Mucosa of descending colon (tissue), 3 donors: Measurements from ENCODE around the gene RB1. TPM values are rescaled to one million over a fixed set of nuclear protein-coding genes. Genes with fewer than 3 reads are reported as not detected.
"Not testable (repeated sequence)": the region's sequence is repeated elsewhere in the genome, so short reads cannot be mapped to it uniquely, and the experiment has no call there.

Source experiments
- ATAC-seq: fragments of 200-7000 bp; cut with Tn5 transposase; one replicate; pipeline ENCODE4 v1.9.1; 2020; ENCODE audit warnings: mild to moderate bottlenecking, moderate library complexity
- DNase-seq, 3 donors: peaks; one replicate each; pipeline ENCODE4 v3.0.0-alpha.2; 2020
- H3K36me3 ChIP-seq: fragments of 200-600 bp; one replicate; pipeline ENCODE4 v1.8.0; 2021; ENCODE audit warnings: low read depth, mild to moderate bottlenecking
- H3K4me1 ChIP-seq: fragments of 200-600 bp; one replicate; pipeline ENCODE4 v1.8.0; 2021; ENCODE audit warnings: low read depth, mild to moderate bottlenecking
- H3K4me3 ChIP-seq: fragments of 200-600 bp; one replicate; pipeline ENCODE4 v1.8.0; 2021; ENCODE audit warnings: mild to moderate bottlenecking
- H3K9me3 ChIP-seq: fragments of 200-600 bp; one replicate; pipeline ENCODE4 v1.8.0; 2021; ENCODE audit warnings: mild to moderate bottlenecking
- intact Hi-C, 2 donors: fragments of 100-400 bp; cut with DNase I in 1 of 2; cut with micrococcal nuclease in 1 of 2; formaldehyde crosslinking; loops; one replicate each; pipeline versions ENCODE4 v1.11.0 to v1.11.1; 2022; cut with DNase I, micrococcal nuclease
- total RNA-seq, 3 donors: library from RNA; stranded (reverse); fragmentation: NEBNext Ultra II Directional in 2 of 3; extraction: Animal tissue kit (Norgen Biotek cat#: 25700) in 2 of 3; gene quantifications; one replicate each; pipeline versions ENCODE4 v1.2.1 to v1.2.4, GENCODE V29; 2021 to 2023
- TF ChIP-seq, protein P1 (sequence below): fragments of 200-600 bp; IDR thresholded peaks from one replicate; pipeline ENCODE4 v1.8.0; 2022; ENCODE audit warnings: antibody characterized with exemption, mild to moderate bottlenecking
- donor health status: DM: no; HTN: no; CAD: no; lungs with moderate emphysema.
- donor health status: DM: no; HTN: no; CAD: no.
- donor health status: DM: no; HTN: yes; CAD: no.

RB1 gene
- total RNA-seq, 3 donors from 2014 or later: 23.4 to 30.0 (median 29.3) TPM

DNA sequence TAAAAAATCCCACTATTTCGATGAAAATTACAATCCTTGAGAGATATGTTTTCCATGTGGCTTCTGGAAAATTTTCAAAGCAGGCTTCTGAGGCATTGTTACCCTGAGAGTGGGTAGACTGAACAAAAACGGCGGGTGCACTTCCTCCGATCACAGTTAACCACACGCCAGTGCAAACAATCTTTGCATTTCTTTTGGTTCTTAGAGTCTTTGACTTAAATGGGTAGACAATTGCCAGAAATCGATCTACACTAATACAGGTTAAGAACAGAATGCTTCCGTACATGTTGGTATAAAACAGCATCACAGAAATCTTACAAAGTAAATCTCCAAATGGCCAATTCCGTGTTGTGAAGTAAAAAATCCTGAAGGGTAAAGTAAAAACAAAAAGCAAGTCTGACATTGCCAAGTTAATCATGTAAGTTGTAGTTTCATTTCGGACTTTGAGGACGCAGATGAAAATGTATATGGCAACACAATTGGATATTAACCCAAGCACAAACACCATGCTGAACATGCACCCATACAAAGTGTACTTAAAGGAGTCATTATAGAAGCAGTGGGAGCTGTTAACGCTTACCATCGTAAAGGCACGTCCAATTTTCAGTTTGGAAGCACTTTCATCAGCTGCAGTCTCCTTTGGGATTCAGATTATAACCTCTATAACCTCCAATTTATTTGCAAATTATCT is 108.4 kb downstream of the RB1 start:
- DNase-seq (peak in 1 of 3 donors; percentile 31), ATAC-seq (peak; percentile 75)
- H3K4me3 ChIP-seq: no peak overlapping the region
- intact Hi-C loops: no loop called here
- no peaks in the 10 kb centered on the region for H3K9me3 ChIP-seq
- no peaks in the 10 kb centered on the region for H3K36me3 ChIP-seq
- H3K4me1 ChIP-seq: peaks cover 4% of the 10 kb centered on the region
- TF ChIP-seq, protein P1, sequence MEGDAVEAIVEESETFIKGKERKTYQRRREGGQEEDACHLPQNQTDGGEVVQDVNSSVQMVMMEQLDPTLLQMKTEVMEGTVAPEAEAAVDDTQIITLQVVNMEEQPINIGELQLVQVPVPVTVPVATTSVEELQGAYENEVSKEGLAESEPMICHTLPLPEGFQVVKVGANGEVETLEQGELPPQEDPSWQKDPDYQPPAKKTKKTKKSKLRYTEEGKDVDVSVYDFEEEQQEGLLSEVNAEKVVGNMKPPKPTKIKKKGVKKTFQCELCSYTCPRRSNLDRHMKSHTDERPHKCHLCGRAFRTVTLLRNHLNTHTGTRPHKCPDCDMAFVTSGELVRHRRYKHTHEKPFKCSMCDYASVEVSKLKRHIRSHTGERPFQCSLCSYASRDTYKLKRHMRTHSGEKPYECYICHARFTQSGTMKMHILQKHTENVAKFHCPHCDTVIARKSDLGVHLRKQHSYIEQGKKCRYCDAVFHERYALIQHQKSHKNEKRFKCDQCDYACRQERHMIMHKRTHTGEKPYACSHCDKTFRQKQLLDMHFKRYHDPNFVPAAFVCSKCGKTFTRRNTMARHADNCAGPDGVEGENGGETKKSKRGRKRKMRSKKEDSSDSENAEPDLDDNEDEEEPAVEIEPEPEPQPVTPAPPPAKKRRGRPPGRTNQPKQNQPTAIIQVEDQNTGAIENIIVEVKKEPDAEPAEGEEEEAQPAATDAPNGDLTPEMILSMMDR: no peak

DNA sequence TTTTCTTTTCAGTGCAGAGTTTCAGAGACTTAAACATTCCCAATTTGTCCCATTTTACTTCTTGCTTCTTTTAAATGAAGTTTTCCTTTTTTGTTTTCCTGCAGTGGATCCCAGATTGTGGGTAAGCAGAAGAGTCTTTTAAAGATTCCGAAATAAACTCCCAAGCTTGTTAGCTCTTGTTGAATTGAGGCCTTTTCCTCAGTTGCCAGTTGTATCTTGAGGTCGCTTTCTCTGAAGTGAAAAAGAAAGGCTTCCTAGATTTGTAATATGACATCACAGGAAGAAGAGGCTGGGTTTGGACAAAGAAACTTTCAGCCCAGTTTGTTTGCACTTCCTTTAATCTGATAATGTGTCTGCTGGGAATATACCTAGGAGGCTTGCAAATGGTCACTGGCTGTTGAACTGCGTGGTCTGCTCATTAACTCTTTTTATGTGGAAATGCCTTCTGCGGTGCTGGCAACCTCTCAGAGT is 109.4 kb downstream of the RB1 start, which contains the start of gene LPAR6:
TSS of gene LPAR6 (minus strand) at position 233 of the 471 bp plus-strand sequence. CDS start 690 bp downstream, outside the sequence.
- intact Hi-C loops: no loop called here
- no peak within 1 kb of the TSS for H3K4me3 ChIP-seq
- H3K4me1 ChIP-seq: peaks cover 4% of the 10 kb centered on the region
- H3K9me3 ChIP-seq: no peaks in the 10 kb centered on the region
- ATAC-seq (peak; percentile 88), DNase-seq (peak in 1 of 3 donors; percentile 53)
- TF ChIP-seq, protein P1: no peak
- H3K36me3 ChIP-seq: no peaks in the 10 kb centered on the region

DNA sequence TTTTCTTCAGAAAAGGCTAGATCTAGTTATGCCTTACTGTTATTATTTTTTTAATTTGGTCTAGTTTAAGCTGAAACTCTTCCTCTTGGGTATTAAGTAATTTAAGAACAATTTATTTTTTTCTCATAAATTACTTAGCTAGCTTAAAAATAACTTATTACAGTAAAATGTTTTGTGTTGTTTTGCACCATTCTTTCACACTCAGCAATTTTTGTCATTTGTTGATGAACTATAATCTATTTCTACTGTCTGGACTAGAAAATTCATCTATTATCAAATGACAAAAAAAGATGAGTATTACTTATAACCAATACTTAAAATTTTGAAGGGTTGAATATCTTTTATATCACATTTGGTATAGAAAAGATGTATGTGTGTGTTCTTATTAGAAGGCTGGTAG is 111.0 kb downstream of the RB1 start:
- Histone ChIP-seq H3K4me3 (no peak overlapping the region), H3K4me1 (peaks cover 4% of the 10 kb centered on the region), H3K36me3 (no peaks in the 10 kb centered on the region), H3K9me3 (no peaks in the 10 kb centered on the region)
- DNase-seq: no peak
- intact Hi-C loops: no loop called here
- no peak for ATAC-seq
- TF ChIP-seq, protein P1: no peak

DNA sequence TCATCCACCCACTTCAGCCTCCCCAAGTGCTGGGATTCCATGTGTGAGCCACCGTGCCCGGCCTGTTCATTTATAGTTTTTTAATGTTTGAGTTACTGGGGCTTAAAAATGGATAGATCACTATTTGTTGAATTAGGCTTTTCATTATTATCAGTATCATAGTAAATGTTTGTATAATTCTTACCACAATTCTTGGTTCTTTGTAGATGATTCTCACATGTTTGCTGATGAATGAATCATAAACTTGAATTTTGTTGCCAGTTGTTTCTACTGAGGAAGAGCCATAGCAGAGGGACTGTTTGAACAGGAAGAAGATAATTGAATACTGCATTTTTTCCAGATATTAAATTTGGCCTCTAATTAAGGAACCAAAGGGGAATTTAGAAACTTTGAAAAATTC is 112.0 kb downstream of the RB1 start:
- no peak for ATAC-seq
- H3K4me1 ChIP-seq: peaks cover 4% of the 10 kb centered on the region
- no peak overlapping the region for H3K4me3 ChIP-seq
- no peak for DNase-seq
- H3K9me3 ChIP-seq: no peaks in the 10 kb centered on the region
- H3K36me3 ChIP-seq: no peaks in the 10 kb centered on the region
- TF ChIP-seq, protein P1: no peak
- intact Hi-C loops: no loop called here

DNA sequence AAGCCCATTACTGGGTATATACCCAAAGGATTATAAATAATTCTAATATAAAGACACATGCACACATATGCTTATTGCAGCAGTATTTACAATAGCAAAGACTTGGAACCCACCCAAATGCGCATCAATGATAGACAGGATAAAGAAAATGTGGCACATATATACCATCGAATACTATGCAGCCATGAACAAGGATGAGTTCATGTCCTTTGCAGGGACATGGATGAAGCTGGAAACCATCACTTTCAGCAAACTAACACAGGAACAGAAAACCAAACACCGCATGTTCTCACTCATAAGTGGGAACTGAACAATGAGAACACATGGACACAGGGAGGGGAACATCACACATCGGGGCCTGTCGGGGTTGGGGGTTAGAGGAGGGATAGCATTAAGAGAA is 118.5 kb downstream of the RB1 start:
- H3K4me1 ChIP-seq, DNase-seq, H3K9me3 ChIP-seq, ATAC-seq, H3K4me3 ChIP-seq, H3K36me3 ChIP-seq, intact Hi-C loops: not testable (repeated sequence)

DNA sequence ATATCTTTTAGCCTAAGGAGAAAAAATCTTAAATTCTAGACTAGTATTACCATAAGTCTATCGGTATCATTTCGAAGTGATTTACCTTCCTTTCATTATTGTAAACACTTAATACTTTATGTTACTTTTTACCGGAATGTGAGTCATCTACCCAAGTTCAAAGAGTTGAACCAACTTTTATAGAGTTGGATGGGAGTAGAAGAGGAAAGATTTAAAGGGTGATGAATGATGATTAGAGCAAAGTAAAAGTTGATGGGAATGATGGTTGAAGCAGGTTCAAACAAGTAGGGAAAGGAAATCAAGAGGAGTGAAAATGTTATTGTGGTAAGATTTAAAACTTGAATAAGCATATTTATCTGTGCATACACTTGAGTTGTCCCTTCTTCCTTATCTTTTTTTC is 120.7 kb downstream of the RB1 start:
- H3K4me3 ChIP-seq: no peak overlapping the region
- H3K4me1 ChIP-seq: no peaks in the 10 kb centered on the region
- DNase-seq (no peak), ATAC-seq (no peak)
- H3K36me3 ChIP-seq: no peaks in the 10 kb centered on the region
- TF ChIP-seq, protein P1: no peak
- H3K9me3 ChIP-seq: peaks cover 5% of the 10 kb centered on the region
- intact Hi-C loops: no loop called here
